OCI-LY7 (cell line): Measurements from ENCODE around the gene THRA. TPM values are rescaled to one million over a fixed set of nuclear protein-coding genes. Genes with fewer than 3 reads are reported as not detected.

Source experiments
- BruUV-seq: library from RNA; stranded (reverse); fragments of 400-500 nt; replicated peaks from 2 replicates; lab custom pipeline; 2021; lab: Mats Ljungman, UMichigan
- CTCF ChIA-PET: fragments of 300-600 bp; sonication (Branson Sonifier 250); formaldehyde crosslinking; loops from one replicate; lab custom pipeline; 2022; ENCODE audit warnings: antibody characterized with exemption; ENCODE audit not compliant: unreplicated experiment; lab: Charles Lee
- POLR2A ChIA-PET: fragments of 300-600 bp; sonication (Branson Sonifier 250); formaldehyde crosslinking; loops from one replicate; lab custom pipeline; 2022; ENCODE audit warnings: antibody characterized with exemption; lab: Charles Lee
- DNase-seq: peaks from one replicate; pipeline ENCODE4 v3.0.0-alpha.2; 2015; ENCODE audit warnings: low spot score
- H2AFZ ChIP-seq: fragments of 200-600 bp; sonication (generic), shearing (Covaris generic); 2 replicates; pipeline ENCODE4 v1.6.1; 2014; ENCODE audit warnings: mild to moderate bottlenecking, antibody characterized with exemption, low read length, moderate library complexity
- H3K27ac ChIP-seq: fragments of 200-600 bp; sonication (generic); 2 replicates; pipeline ENCODE4 v1.5.1; 2014; ENCODE audit warnings: mixed run types, low read depth, mild to moderate bottlenecking, moderate library complexity, low read length, inconsistent platforms; ENCODE audit not compliant: poor library complexity, severe bottlenecking
- H3K36me3 ChIP-seq: fragments of 200-600 bp; sonication (generic); 2 replicates; pipeline ENCODE4 v1.6.1; 2014; ENCODE audit warnings: mild to moderate bottlenecking, antibody characterized with exemption, low read length, moderate library complexity, mixed read lengths; ENCODE audit not compliant: insufficient read depth
- H3K4me1 ChIP-seq: fragments of 200-600 bp; sonication (generic); 2 replicates; pipeline ENCODE4 v1.5.1; 2014; ENCODE audit warnings: mild to moderate bottlenecking, low read length; ENCODE audit not compliant: insufficient read depth, poor library complexity, severe bottlenecking
- H3K4me2 ChIP-seq: fragments of 200-600 bp; sonication (generic); 2 replicates; pipeline ENCODE4 v1.6.1; 2014; ENCODE audit warnings: mild to moderate bottlenecking, low read length
- H3K4me3 ChIP-seq: fragments of 200-600 bp; sonication (generic); 2 replicates; pipeline ENCODE4 v1.5.1; 2014; ENCODE audit warnings: mild to moderate bottlenecking, low read depth, low read length; ENCODE audit not compliant: poor library complexity, severe bottlenecking
- H3K79me2 ChIP-seq: fragments of 200-600 bp; sonication (generic); 2 replicates; pipeline ENCODE4 v1.6.1; 2016; ENCODE audit warnings: low read depth, mild to moderate bottlenecking, low read length, moderate library complexity, mixed read lengths; ENCODE audit not compliant: insufficient read depth
- H3K9me2 ChIP-seq: fragments of 200-600 bp; sonication (generic); 2 replicates; pipeline ENCODE4 v1.6.1; 2016; ENCODE audit warnings: mild to moderate bottlenecking, low read length, mixed read lengths; ENCODE audit not compliant: insufficient read depth
- H3K9me3 ChIP-seq: fragments of 200-600 bp; sonication (generic); 2 replicates; pipeline ENCODE4 v1.6.1; 2014; ENCODE audit warnings: mild to moderate bottlenecking, mixed run types, low read length, mixed read lengths
- H4K20me1 ChIP-seq: fragments of 200-600 bp; sonication (generic); 2 replicates; pipeline ENCODE4 v1.6.1; 2014; ENCODE audit warnings: mild to moderate bottlenecking, antibody characterized with exemption, low read length, moderate library complexity, mixed read lengths; ENCODE audit not compliant: insufficient read depth
- CTCF ChIP-seq: fragments of 200-600 bp; sonication (generic); conservative IDR thresholded peaks from 2 replicates; pipeline ENCODE4 v1.5.1; 2014; ENCODE audit warnings: mild to moderate bottlenecking, antibody characterized with exemption, low read length, moderate library complexity, mixed read lengths
- EZH2phosphoT487 ChIP-seq: fragments of 200-600 bp; sonication (generic); IDR thresholded peaks from 2 replicates; pipeline ENCODE4 v1.6.1; 2018; ENCODE audit warnings: low read depth, borderline replicate concordance, mild to moderate bottlenecking, mixed run types, antibody characterized with exemption, low read length, moderate library complexity, mixed read lengths
- intact Hi-C: fragments of 100-400 bp; cut with micrococcal nuclease; formaldehyde crosslinking; loops from one replicate; pipeline ENCODE4 v1.10.0; 2022; ENCODE audit not compliant: unreplicated experiment
- total RNA-seq, 2 experiments: library from RNA; depleted of rRNA in 1 of 2; stranded (reverse); fragments of >200 nt in 1 of 2; shearing (Covaris generic) in 1 of 2; gene quantifications; 2 replicates each; pipeline ENCODE4 v1.2.3, GENCODE V29; 2014 to 2022

Gene THRA
- total RNA-seq, 2 experiments from 2014 or later, result 3.9 to 9.3 TPM

- ChIA-PET CTCF (interaction anchor here (2.3 kb wide), 1 partner anchor 17 kb away, joined by 5 read pairs; no protein-coding TSS in a partner anchor), POLR2A (no interaction called here)
- BruUV-seq, result no TSS peak
These were observed 29.1 kb downstream of the THRA start for GRCh38 chr17:40091691-40092397.

GRCh38 chr17:40092581-40092980 lies 29.8 kb downstream of the THRA start:
- H3K79me2 ChIP-seq, result no peaks in the 10 kb centered on the region
- no peaks in the 10 kb centered on the region for H3K9me2 ChIP-seq
- CTCF ChIA-PET, result no interaction called here
- no peaks in the 10 kb centered on the region for H4K20me1 ChIP-seq
- H3K4me2 ChIP-seq, result no peak overlapping the region
- intact Hi-C loops, result no loop called here
- POLR2A ChIA-PET, result no interaction called here
- BruUV-seq, result no TSS peak
- H2AFZ ChIP-seq, result no peak overlapping the region
- no peaks in the 10 kb centered on the region for H3K9me3 ChIP-seq
- no peak overlapping the region for H3K27ac ChIP-seq
- peaks cover 48% of the 10 kb centered on the region for H3K36me3 ChIP-seq
- no peak overlapping the region for H3K4me3 ChIP-seq
- TF ChIP-seq CTCF (no peak), EZH2phosphoT487 (no peak)
- peaks cover 24% of the 10 kb centered on the region for H3K4me1 ChIP-seq
- no peak for DNase-seq

More at GRCh38 chr17:40091691-40092397, 29.1 kb downstream of the THRA start:
- Histone ChIP-seq H4K20me1 (no peaks in the 10 kb centered on the region), H3K4me2 (no peak overlapping the region), H3K4me3 (no peak overlapping the region), H3K9me3 (no peaks in the 10 kb centered on the region), H3K27ac (no peak overlapping the region), H2AFZ (no peak overlapping the region), H3K79me2 (no peaks in the 10 kb centered on the region), H3K4me1 (peaks cover 17% of the 10 kb centered on the region), H3K36me3 (peaks cover 41% of the 10 kb centered on the region), H3K9me2 (no peaks in the 10 kb centered on the region)
- intact Hi-C loops, result no loop called here
- no peak for DNase-seq
- TF ChIP-seq CTCF, result no peak
- no peak for TF ChIP-seq EZH2phosphoT487

GRCh38 chr17:40093005-40093579 lies 30.3 kb downstream of the THRA start:
- Histone ChIP-seq H3K9me3 (no peaks in the 10 kb centered on the region), H4K20me1 (no peaks in the 10 kb centered on the region), H3K4me2 (no peak overlapping the region), H3K4me3 (no peak overlapping the region), H3K79me2 (peaks cover 3% of the 10 kb centered on the region; the same call in 1 of the 2 replicates), H3K4me1 (peaks cover 29% of the 10 kb centered on the region), H3K36me3 (peaks cover 49% of the 10 kb centered on the region), H3K27ac (no peak overlapping the region), H3K9me2 (no peaks in the 10 kb centered on the region), H2AFZ (no peak overlapping the region)
- DNase-seq, result no peak
- POLR2A ChIA-PET, result no interaction called here
- no TSS peak for BruUV-seq
- intact Hi-C loops, result no loop called here
- CTCF ChIA-PET, result no interaction called here
- TF ChIP-seq CTCF, result no peak
- TF ChIP-seq EZH2phosphoT487, result no peak
